ENCODE measurements around the gene ZBTB25.

DNA sequence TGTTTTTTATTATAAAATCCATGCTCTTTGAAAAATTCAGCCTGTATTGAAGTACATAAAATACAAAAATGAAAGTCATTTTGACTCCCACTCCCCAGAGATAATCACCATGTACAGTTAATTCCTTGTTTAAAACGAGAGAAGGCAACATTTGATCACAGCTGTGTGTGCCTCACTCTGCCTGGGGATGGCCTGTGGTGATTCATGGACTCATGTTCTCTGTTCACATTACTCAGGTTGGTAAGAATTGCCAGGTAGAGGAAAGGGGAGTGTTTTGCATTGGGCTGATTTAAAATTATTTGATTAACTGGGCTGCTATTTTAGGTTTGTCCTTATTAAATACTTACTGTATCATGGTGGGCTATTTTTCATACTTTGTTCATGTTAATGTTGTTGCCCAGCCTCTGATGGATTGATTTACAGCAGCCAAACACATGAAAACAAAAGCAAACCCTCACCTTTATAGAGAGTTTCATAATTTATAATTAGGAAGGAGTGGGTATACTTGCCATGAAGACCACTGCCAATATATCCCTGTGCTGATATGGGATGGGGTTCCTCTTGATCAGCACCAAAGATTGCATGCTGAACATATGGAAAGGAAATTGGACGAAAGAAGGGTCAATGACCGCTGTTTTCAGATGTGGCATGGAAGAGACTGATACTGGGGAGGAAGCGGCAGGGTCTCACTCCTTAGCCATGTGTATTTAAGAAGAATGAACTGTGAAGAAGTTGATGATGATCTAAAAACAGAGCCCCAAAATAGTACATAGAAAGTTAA is 3.9 kb upstream of the ZBTB25 start:
- TF ChIP-seq, protein P1, sequence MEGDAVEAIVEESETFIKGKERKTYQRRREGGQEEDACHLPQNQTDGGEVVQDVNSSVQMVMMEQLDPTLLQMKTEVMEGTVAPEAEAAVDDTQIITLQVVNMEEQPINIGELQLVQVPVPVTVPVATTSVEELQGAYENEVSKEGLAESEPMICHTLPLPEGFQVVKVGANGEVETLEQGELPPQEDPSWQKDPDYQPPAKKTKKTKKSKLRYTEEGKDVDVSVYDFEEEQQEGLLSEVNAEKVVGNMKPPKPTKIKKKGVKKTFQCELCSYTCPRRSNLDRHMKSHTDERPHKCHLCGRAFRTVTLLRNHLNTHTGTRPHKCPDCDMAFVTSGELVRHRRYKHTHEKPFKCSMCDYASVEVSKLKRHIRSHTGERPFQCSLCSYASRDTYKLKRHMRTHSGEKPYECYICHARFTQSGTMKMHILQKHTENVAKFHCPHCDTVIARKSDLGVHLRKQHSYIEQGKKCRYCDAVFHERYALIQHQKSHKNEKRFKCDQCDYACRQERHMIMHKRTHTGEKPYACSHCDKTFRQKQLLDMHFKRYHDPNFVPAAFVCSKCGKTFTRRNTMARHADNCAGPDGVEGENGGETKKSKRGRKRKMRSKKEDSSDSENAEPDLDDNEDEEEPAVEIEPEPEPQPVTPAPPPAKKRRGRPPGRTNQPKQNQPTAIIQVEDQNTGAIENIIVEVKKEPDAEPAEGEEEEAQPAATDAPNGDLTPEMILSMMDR (conservative IDR thresholded peaks at IDR 0.05; ENCODE audit: low read length), result no peak
- TF ChIP-seq EZH2phosphoT487 (IDR thresholded peaks at IDR 0.05; ENCODE audit: borderline replicate concordance, low read depth, low read length), result no peak

Measured in OCI-LY7 (cell line).